B cell (primary cell): ENCODE data around the gene CCDC141. TPM values are rescaled to one million over a fixed set of nuclear protein-coding genes. Genes with fewer than 3 reads are reported as not detected.

ENCODE experiments used
- ATAC-seq: fragments of 200-7000 bp; cut with Tn5 transposase; one replicate; pipeline ENCODE4 v1.10.0; 2021; ENCODE audit warnings: low read depth, mild to moderate bottlenecking, moderate number of reproducible peaks, moderate library complexity
- CTCF ChIA-PET: fragments of 350-600 bp; sonication (Branson Sonifier 250); formaldehyde crosslinking; loops from one replicate; lab custom pipeline; 2021; ENCODE audit warnings: antibody characterized with exemption, inconsistent platforms; lab: Charles Lee
- POLR2A ChIA-PET: fragments of 350-600 bp; sonication (Branson Sonifier 250); formaldehyde crosslinking; loops from one replicate; lab custom pipeline; 2021; ENCODE audit warnings: antibody characterized with exemption; lab: Charles Lee
- DNase-seq: peaks from one replicate; pipeline ENCODE4 v3.0.0; 2013
- H2AFZ ChIP-seq: 2 replicates; pipeline ENCODE4 v1.6.1; 2012; ENCODE audit warnings: mild to moderate bottlenecking, low read depth, low read length; ENCODE audit not compliant: insufficient read depth, poor library complexity, severe bottlenecking
- H3K27ac ChIP-seq, 2 donors: 1 replicate in 1 of 2; 2 replicates in 1 of 2; pipeline ENCODE4 v1.5.1; 2012 to 2013; ENCODE audit warnings: low read length in 2 of 2, mild to moderate bottlenecking in 2 of 2, moderate library complexity in 1 of 2
- H3K27me3 ChIP-seq, 4 experiments: fragments of 200-600 bp in 1 of 4; sonication (generic) in 1 of 4; replicated peaks in 1 of 4; 1 replicate in 2 of 4; 2 replicates in 2 of 4; pipeline versions ENCODE4 v1.6.1 to v1.7.0; 2013 to 2016; ENCODE audit warnings: low read length in 3 of 4, mild to moderate bottlenecking in 2 of 4, mixed read lengths in 1 of 4, moderate library complexity in 1 of 4; ENCODE audit not compliant: insufficient read depth in 4 of 4, control insufficient read depth in 3 of 4; ENCODE audit errors: control extremely low read depth in 1 of 4
- H3K36me3 ChIP-seq, 2 experiments: replicated peaks in 1 of 2; 1 replicate in 1 of 2; 2 replicates in 1 of 2; pipeline versions ENCODE4 v1.6.1 to v1.7.1; 2013; ENCODE audit warnings: low read length in 1 of 2; ENCODE audit not compliant: insufficient read depth in 2 of 2, control insufficient read depth in 1 of 2; ENCODE audit errors: control extremely low read depth in 1 of 2, extremely low read depth in 1 of 2
- H3K4me1 ChIP-seq, 2 donors: fragments of 200-600 bp in 1 of 2; sonication (generic) in 1 of 2; 1 replicate in 1 of 2; 2 replicates in 1 of 2; pipeline versions ENCODE4 v1.5.1 to v1.6.1; 2013 to 2017; ENCODE audit warnings: low read length in 2 of 2; ENCODE audit not compliant: control insufficient read depth in 2 of 2, insufficient read depth in 2 of 2
- H3K4me2 ChIP-seq: replicated peaks from 2 replicates; pipeline ENCODE3; 2012; ENCODE audit warnings: mild to moderate bottlenecking, low read depth, low read length; ENCODE audit not compliant: poor library complexity, severe bottlenecking
- H3K4me3 ChIP-seq, 5 experiments: fragments of 200-600 bp in 1 of 5; sonication (generic) in 1 of 5; 1 replicate in 3 of 5; 2 replicates in 2 of 5; pipeline versions ENCODE4 v1.5.1 to v1.7.0; 2011 to 2016; ENCODE audit warnings: low read length in 4 of 5, mild to moderate bottlenecking in 4 of 5, low read depth in 2 of 5, control low read depth in 1 of 5, moderate library complexity in 1 of 5; ENCODE audit not compliant: insufficient read depth in 1 of 5; ENCODE audit errors: control extremely low read depth in 1 of 5, extremely low read depth in 1 of 5
- H3K79me2 ChIP-seq: fragments of 200-600 bp; sonication (generic); one replicate; pipeline ENCODE4 v1.6.0; 2016; ENCODE audit warnings: low read length; ENCODE audit not compliant: control insufficient read depth, insufficient read depth
- H3K9ac ChIP-seq: fragments of 200-600 bp; sonication (generic); 2 replicates; pipeline ENCODE4 v1.6.1; 2017; ENCODE audit warnings: mild to moderate bottlenecking, low read length, moderate library complexity
- H3K9me3 ChIP-seq, 3 donors: one replicate each; pipeline versions ENCODE4 v1.6.1 to v1.7.1; 2013; ENCODE audit warnings: low read length in 2 of 3; ENCODE audit not compliant: control insufficient read depth in 2 of 3, insufficient read depth in 1 of 3; ENCODE audit errors: control extremely low read depth in 1 of 3
- H4K20me1 ChIP-seq: 2 replicates; pipeline ENCODE4 v1.6.0; 2012; ENCODE audit warnings: mild to moderate bottlenecking, low read length; ENCODE audit not compliant: insufficient read depth, control insufficient read depth, poor library complexity, severe bottlenecking
- H3K27ac Mint-ChIP-seq: one replicate; pipeline ENCODE4 v1.8.0; 2021; ENCODE audit warnings: mixed read lengths
- H3K27me3 Mint-ChIP-seq: one replicate; pipeline ENCODE4 v1.8.0; 2021; ENCODE audit warnings: mixed read lengths
- H3K4me1 Mint-ChIP-seq: one replicate; pipeline ENCODE4 v1.8.0; 2021; ENCODE audit warnings: mixed read lengths
- H3K4me3 Mint-ChIP-seq: one replicate; pipeline ENCODE4 v1.8.0; 2021; ENCODE audit warnings: mixed read lengths
- H3K9me3 Mint-ChIP-seq: one replicate; pipeline ENCODE4 v1.8.0; 2022; ENCODE audit warnings: mixed read lengths; ENCODE audit not compliant: insufficient read depth
- EZH2 ChIP-seq: IDR thresholded peaks from 2 replicates; pipeline ENCODE4 v1.6.1; 2012; ENCODE audit warnings: borderline replicate concordance, low read depth, mild to moderate bottlenecking, moderate library complexity, low read length; ENCODE audit not compliant: insufficient read depth, poor library complexity, severe bottlenecking
- WGBS: methylation state at CpG from one replicate; pipeline ENCODE4 v1.1.5; 2013; ENCODE audit warnings: missing lambda C conversion rate; ENCODE audit not compliant: insufficient coverage; 5-methylcytosine and 5-hydroxymethylcytosine counted together
- intact Hi-C: fragments of 100-400 bp; cut with micrococcal nuclease; formaldehyde crosslinking; loops from one replicate; pipeline ENCODE4 v1.10.0; 2022
- polyA plus RNA-seq: library from polyadenylated mRNA; depleted of rRNA; stranded (reverse); fragments of >200 nt; gene quantifications from 2 replicates; pipeline ENCODE4 v1.2.3, GENCODE V29; 2012
- total RNA-seq, 2 donors: library from RNA; stranded (reverse); fragments of 120-200 nt in 1 of 2; gene quantifications; 1 replicate in 1 of 2; 2 replicates in 1 of 2; pipeline versions ENCODE4 v1.2.3 to v1.2.4, GENCODE V29; 2013 to 2022
- TF ChIP-seq, protein P1 (sequence below): fragments of 200-600 bp; IDR thresholded peaks from one replicate; pipeline ENCODE4 v1.8.0; 2022; ENCODE audit warnings: antibody characterized with exemption, mild to moderate bottlenecking

CCDC141 gene
- total and polyA plus RNA-seq, 2 donors (not counting 1 experiment from before 2014, with no cell fraction given) = 2.1 to 47.5 TPM

- Mint-ChIP-seq H3K27me3 (no peaks in the 10 kb centered on the region), H3K4me3 (no peak overlapping the region), H3K4me1 (peaks cover 12% of the 10 kb centered on the region), H3K27ac (no peak overlapping the region), H3K9me3 (no peaks in the 10 kb centered on the region)
- 98% methylated on average over 2 of the region's 2 CpGs for WGBS
- intact Hi-C loops = no loop called here
- no peaks in the 10 kb centered on the region for H3K4me1 ChIP-seq
- TF ChIP-seq, protein P1, sequence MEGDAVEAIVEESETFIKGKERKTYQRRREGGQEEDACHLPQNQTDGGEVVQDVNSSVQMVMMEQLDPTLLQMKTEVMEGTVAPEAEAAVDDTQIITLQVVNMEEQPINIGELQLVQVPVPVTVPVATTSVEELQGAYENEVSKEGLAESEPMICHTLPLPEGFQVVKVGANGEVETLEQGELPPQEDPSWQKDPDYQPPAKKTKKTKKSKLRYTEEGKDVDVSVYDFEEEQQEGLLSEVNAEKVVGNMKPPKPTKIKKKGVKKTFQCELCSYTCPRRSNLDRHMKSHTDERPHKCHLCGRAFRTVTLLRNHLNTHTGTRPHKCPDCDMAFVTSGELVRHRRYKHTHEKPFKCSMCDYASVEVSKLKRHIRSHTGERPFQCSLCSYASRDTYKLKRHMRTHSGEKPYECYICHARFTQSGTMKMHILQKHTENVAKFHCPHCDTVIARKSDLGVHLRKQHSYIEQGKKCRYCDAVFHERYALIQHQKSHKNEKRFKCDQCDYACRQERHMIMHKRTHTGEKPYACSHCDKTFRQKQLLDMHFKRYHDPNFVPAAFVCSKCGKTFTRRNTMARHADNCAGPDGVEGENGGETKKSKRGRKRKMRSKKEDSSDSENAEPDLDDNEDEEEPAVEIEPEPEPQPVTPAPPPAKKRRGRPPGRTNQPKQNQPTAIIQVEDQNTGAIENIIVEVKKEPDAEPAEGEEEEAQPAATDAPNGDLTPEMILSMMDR = no peak
- TF ChIP-seq EZH2 = no peak
- H3K9ac ChIP-seq = no peak overlapping the region
- no peaks in the 10 kb centered on the region for H3K79me2 ChIP-seq
- no peak overlapping the region for H3K27ac ChIP-seq
- ChIA-PET CTCF (no interaction called here), POLR2A (no interaction called here)
- no peaks in the 10 kb centered on the region for H3K36me3 ChIP-seq
- ATAC-seq (no peak), DNase-seq (no peak)
- no peaks in the 10 kb centered on the region for H4K20me1 ChIP-seq
- no peak overlapping the region for H3K4me2 ChIP-seq
- no peaks in the 10 kb centered on the region for H3K9me3 ChIP-seq
- no peak overlapping the region for H3K4me3 ChIP-seq
- no peak overlapping the region for H2AFZ ChIP-seq
- no peaks in the 10 kb centered on the region for H3K27me3 ChIP-seq
Observed at GRCh38 chr2:178830451-178830850, 219.5 kb downstream of the CCDC141 start.

DNA sequence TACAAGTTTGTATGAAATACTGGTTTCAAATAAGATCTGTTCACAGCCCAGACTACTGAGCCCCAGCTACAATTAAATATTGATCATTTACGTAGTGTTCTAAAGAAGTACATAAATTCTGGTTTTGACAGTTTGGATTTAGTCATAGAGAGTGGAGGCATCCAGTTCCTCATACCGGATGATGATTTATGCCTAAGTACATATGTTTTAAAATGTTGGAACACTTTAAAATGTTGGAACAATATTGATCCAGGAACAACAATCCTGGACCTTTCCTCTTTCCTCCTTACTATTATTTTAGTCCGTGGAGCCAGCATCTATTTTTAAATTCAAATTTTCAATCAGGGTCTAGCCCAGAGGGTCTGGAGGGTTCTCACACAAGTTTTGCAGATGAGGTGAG is 220.0 kb downstream of the CCDC141 start:
- Histone ChIP-seq H4K20me1 (no peaks in the 10 kb centered on the region), H3K4me1 (no peaks in the 10 kb centered on the region), H2AFZ (no peak overlapping the region), H3K79me2 (no peaks in the 10 kb centered on the region), H3K4me3 (no peak overlapping the region), H3K27ac (no peak overlapping the region), H3K9ac (no peak overlapping the region), H3K36me3 (no peaks in the 10 kb centered on the region), H3K9me3 (no peaks in the 10 kb centered on the region), H3K27me3 (no peaks in the 10 kb centered on the region), H3K4me2 (no peak overlapping the region)
- no peak for ATAC-seq
- no peak overlapping the region for H3K27ac Mint-ChIP-seq
- H3K4me3 Mint-ChIP-seq = no peak overlapping the region
- no peaks in the 10 kb centered on the region for H3K27me3 Mint-ChIP-seq
- WGBS = no CpG with 5 or more reads among the region's 3 CpGs
- intact Hi-C loops = no loop called here
- no peaks in the 10 kb centered on the region for H3K9me3 Mint-ChIP-seq
- POLR2A ChIA-PET = no interaction called here
- H3K4me1 Mint-ChIP-seq = peaks cover 12% of the 10 kb centered on the region
- TF ChIP-seq, protein P1 = no peak
- TF ChIP-seq EZH2 = no peak
- no peak for DNase-seq
- CTCF ChIA-PET = no interaction called here
